Neural progenitor cell (in vitro differentiated cells): ENCODE data around the gene S100A12.

Experiments used
- CTCF ChIP-seq: fragments of 200-600 bp; sonication (generic); IDR thresholded peaks from 2 replicates; pipeline ENCODE4 v1.5.1; 2017; ENCODE audit warnings: antibody characterized with exemption, mild to moderate bottlenecking
- EZH2 ChIP-seq: fragments of 200-600 bp; sonication (generic); IDR thresholded peaks from 2 replicates; pipeline ENCODE4 v1.6.1; 2017; ENCODE audit warnings: antibody characterized with exemption, mild to moderate bottlenecking, moderate library complexity

- TF ChIP-seq CTCF (no peak), EZH2 (no peak)
These were observed 11.1 kb upstream of the S100A12 start for GRCh38 chr1:153386500-153386901.
